LNCaP clone FGC (cell line): ENCODE measurements around the gene CLNS1A.

Experiments used
- DNase-seq: peaks from one replicate; pipeline ENCODE4 v3.0.0-alpha.2; 2011; ENCODE audit warnings: low read depth
- H3K4me3 ChIP-seq: 2 replicates; pipeline ENCODE4 v1.5.1; 2011; ENCODE audit warnings: mild to moderate bottlenecking, low read depth, low read length, control low read depth
- TF ChIP-seq, protein P1 (sequence below): IDR thresholded peaks from 2 replicates; pipeline ENCODE4 v1.5.1; 2012; ENCODE audit warnings: mild to moderate bottlenecking; ENCODE audit not compliant: control insufficient read depth, insufficient read depth; ENCODE audit errors: extremely low read depth

CLNS1A gene

DNA sequence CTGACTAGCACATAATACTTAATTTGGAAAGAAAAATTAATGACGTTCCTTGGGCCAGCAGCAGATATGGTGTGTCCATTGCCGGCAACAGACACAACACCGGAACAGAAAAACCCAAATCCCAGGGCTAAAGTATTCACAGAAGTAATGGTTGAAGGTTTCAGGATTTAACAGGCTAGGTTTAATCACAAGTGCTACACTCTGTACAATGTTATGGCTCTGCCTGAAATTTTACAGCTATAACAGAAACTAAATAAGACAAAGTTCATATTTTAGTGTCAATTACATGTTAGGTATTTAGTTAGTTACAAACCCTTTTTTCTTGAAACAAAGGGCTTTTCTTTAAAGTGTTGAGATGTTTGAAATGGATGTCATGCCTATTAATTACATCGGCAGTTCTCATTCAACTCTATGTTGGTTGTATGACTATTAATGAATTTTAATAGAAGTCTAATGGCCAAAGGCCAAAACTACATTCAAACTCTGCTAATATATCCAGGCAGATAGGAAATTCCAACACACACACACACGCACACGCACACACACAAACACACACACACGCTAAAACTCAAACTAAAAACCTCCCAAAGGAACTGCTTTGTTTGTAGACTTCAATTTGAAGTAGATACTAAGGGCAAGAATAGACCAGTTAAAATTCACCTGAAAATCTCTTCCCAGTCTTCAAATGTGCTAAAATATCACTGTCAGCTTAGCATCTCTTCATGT, 27.8 kb upstream of the CLNS1A start:
- TF ChIP-seq, protein P1, sequence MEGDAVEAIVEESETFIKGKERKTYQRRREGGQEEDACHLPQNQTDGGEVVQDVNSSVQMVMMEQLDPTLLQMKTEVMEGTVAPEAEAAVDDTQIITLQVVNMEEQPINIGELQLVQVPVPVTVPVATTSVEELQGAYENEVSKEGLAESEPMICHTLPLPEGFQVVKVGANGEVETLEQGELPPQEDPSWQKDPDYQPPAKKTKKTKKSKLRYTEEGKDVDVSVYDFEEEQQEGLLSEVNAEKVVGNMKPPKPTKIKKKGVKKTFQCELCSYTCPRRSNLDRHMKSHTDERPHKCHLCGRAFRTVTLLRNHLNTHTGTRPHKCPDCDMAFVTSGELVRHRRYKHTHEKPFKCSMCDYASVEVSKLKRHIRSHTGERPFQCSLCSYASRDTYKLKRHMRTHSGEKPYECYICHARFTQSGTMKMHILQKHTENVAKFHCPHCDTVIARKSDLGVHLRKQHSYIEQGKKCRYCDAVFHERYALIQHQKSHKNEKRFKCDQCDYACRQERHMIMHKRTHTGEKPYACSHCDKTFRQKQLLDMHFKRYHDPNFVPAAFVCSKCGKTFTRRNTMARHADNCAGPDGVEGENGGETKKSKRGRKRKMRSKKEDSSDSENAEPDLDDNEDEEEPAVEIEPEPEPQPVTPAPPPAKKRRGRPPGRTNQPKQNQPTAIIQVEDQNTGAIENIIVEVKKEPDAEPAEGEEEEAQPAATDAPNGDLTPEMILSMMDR = no peak
- H3K4me3 ChIP-seq = no peak overlapping the region
- no peak for DNase-seq

GRCh38 chr11:77661670-77662069, 24.1 kb upstream of the CLNS1A start:
- DNase-seq = no peak
- TF ChIP-seq, protein P1 = no peak
- H3K4me3 ChIP-seq = no peak overlapping the region

GRCh38 chr11:77660947-77661346, 23.4 kb upstream of the CLNS1A start:
- DNase-seq = no peak
- TF ChIP-seq, protein P1 = no peak
- no peak overlapping the region for H3K4me3 ChIP-seq

GRCh38 chr11:77658213-77659013, 20.8 kb upstream of the CLNS1A start:
- TF ChIP-seq, protein P1 = no peak
- DNase-seq = no peak
- no peak overlapping the region for H3K4me3 ChIP-seq

DNA sequence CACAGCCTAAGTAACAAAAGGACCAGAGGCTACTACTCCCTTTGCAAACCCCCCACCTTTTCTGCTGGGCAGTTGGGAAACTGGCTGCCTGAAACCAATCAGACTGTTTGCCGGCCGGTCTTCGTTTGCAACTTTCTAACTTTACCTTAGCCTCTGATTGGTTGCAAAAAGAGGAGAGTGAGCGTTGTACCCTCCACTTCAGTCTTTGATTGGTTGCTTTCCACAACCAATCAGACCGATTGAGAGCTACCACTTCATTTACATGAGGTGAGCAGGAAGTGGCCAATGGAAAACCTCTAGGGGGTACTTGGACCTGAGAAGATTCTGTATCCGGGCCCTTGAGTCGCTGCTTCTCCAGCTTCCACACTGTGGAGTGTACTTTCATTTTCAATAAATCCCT, 18.8 kb upstream of the CLNS1A start:
- TF ChIP-seq, protein P1 = no peak
- no peak for DNase-seq
- no peak overlapping the region for H3K4me3 ChIP-seq

- H3K4me3 ChIP-seq = no peak overlapping the region
- TF ChIP-seq, protein P1 = no peak
- DNase-seq = no peak
These were observed 17.3 kb upstream of the CLNS1A start for GRCh38 chr11:77654770-77655434.
